Spleen (tissue), 11 donors: ENCODE results near the gene FAHD2A. TPM values are rescaled to one million over a fixed set of nuclear protein-coding genes. Genes with fewer than 3 reads are reported as not detected.
"Not testable (repeated sequence)": the region's sequence is repeated elsewhere in the genome, so short reads cannot be mapped to it uniquely, and the experiment has no call there.

Experiments
- DNase-seq: peaks from one replicate; pipeline ENCODE4 v3.0.0-alpha.2; 2020
- H3K27ac ChIP-seq, 8 donors: fragments of 200-600 bp; sonication (generic) in 7 of 8; 1 replicate in 4 of 8; 2 replicates in 4 of 8; pipeline versions ENCODE4 v1.5.0 to v1.8.0; 2016 to 2021; ENCODE audit warnings: inconsistent platforms in 4 of 8, mild to moderate bottlenecking in 4 of 8, moderate library complexity in 1 of 8
- H3K27me3 ChIP-seq, 7 donors: fragments of 200-600 bp; sonication (generic) in 6 of 7; replicated peaks in 1 of 7; 1 replicate in 4 of 7; 2 replicates in 3 of 7; pipeline versions ENCODE4 v1.5.0 to v1.8.0; 2016 to 2021; ENCODE audit warnings: inconsistent platforms in 3 of 7, mild to moderate bottlenecking in 1 of 7
- H3K36me3 ChIP-seq, 6 donors: fragments of 200-600 bp; sonication (generic) in 5 of 6; 1 replicate in 4 of 6; 2 replicates in 2 of 6; pipeline versions ENCODE4 v1.5.0 to v1.8.0; 2016 to 2021; ENCODE audit warnings: inconsistent platforms in 2 of 6
- H3K4me1 ChIP-seq, 6 donors: fragments of 200-600 bp; sonication (generic) in 5 of 6; 1 replicate in 3 of 6; 2 replicates in 3 of 6; pipeline versions ENCODE4 v1.5.0 to v1.8.0; 2016 to 2021; ENCODE audit warnings: inconsistent platforms in 3 of 6
- H3K4me3 ChIP-seq, 8 donors: fragments of 200-600 bp; sonication (generic) in 7 of 8; 1 replicate in 4 of 8; 2 replicates in 4 of 8; pipeline versions ENCODE4 v1.5.0 to v1.8.0; 2016 to 2021; ENCODE audit warnings: inconsistent platforms in 4 of 8, mild to moderate bottlenecking in 4 of 8, moderate library complexity in 2 of 8
- H3K9me3 ChIP-seq, 8 donors: fragments of 200-600 bp; sonication (generic) in 7 of 8; 1 replicate in 4 of 8; 2 replicates in 4 of 8; pipeline versions ENCODE4 v1.5.0 to v1.8.0; 2016 to 2021; ENCODE audit warnings: inconsistent platforms in 4 of 8
- WGBS, 5 donors: extraction: QIAGEN DNeasy Blood & Tissue Kit in 3 of 5; methylation state at CpG; one replicate each; pipeline versions ENCODE4 v1.1.5 to v1.1.7; 2013 to 2018; 5-methylcytosine and 5-hydroxymethylcytosine counted together
- intact Hi-C: fragments of 100-400 bp; cut with DNase I; formaldehyde crosslinking; loops from one replicate; pipeline ENCODE4 v1.15.0; 2023; ENCODE audit warnings: low total_unique reads
- polyA plus RNA-seq, 3 donors: library from polyadenylated mRNA; stranded (reverse); fragments of 200-250 nt; gene quantifications; one replicate each; pipeline ENCODE4 v1.2.1, GENCODE V29; 2013
- small RNA-seq, 4 donors: library from RNA; depleted of rRNA; stranded (forward); fragments of <200 nt; gene quantifications; one replicate each; pipeline ENCODE3, GENCODE V24; 2016
- total RNA-seq, 7 donors: library from RNA; depleted of rRNA in 3 of 7; stranded (reverse); fragments of >200 nt in 3 of 7; fragmentation: NEBNext Ultra II Directional in 4 of 7; extraction: Animal tissue kit (Norgen Biotek cat#: 25700) in 4 of 7; gene quantifications; one replicate each; pipeline versions ENCODE4 v1.1.0 to v1.2.1, GENCODE V29; 2016 to 2021
- donor health status: healthy with polysubstance abuse.
- donor health status: DM: no; HTN: no; CAD: no; lungs with moderate emphysema.
- donor health status: DM: no; HTN: no; CAD: no.
- donor health status: Bipolar disorder and iron deficiency.
- donor health status: healthy.
- donor health status: DM: no; HTN: no; CAD: no.
- donor health status: DM: yes; HTN: yes; CAD: no.

FAHD2A gene
- total and polyA plus RNA-seq, 10 donors: 10.9 to 23.7 (median 17.5) TPM

DNA sequence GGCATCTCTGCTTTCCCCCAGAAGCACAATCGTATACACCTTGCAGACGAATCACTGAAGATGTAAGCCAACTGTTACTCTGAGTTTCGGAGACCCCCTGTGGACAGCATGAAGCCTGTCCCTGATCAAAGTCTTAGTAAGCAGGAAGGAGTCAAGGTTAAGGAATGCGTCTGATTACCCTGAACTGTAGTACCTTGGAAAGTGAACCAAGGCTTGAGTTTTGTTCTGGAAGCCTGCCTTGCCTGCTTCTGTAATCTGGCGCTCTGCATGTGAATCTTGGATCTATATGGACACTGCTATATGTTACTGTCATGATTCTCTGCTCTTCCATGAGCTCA is 33.3 kb downstream of the FAHD2A start:
- H3K9me3 ChIP-seq, H3K36me3 ChIP-seq, H3K4me3 ChIP-seq, intact Hi-C loops, H3K27me3 ChIP-seq, DNase-seq, H3K27ac ChIP-seq, H3K4me1 ChIP-seq: not testable (repeated sequence)
- WGBS, 5 donors: 72 to 90% (median 82%) methylated on average over 2 to 3 of the region's 5 CpGs

GRCh38 chr2:95442474-95443099 is 40.1 kb downstream of the FAHD2A start:
- H3K36me3 ChIP-seq, H3K9me3 ChIP-seq, H3K27ac ChIP-seq, H3K4me1 ChIP-seq, DNase-seq, intact Hi-C loops, H3K4me3 ChIP-seq, H3K27me3 ChIP-seq: not testable (repeated sequence)
- WGBS, 5 donors: no CpG with 5 or more reads among the region's 2 CpGs

DNA sequence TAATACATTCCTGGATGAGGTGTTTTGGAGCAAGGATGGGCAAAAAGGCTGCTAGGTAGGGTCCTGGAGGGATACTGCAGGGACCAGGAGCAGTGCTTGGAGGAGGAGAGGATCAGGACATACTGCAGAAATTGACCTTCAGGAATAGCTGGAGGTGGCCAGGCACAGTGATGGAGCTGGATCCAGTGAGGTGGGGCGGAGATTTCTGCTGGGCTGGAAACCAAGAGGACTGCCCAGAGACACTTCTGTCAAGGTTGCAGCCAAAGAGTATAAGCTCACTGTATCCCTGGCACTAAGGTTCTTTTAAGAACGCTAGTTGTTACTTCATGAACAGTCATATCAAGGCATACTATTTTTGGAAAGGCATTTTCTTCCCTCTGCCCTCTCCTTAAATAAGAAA is 42.8 kb downstream of the FAHD2A start:
- H3K36me3 ChIP-seq, H3K4me3 ChIP-seq, H3K4me1 ChIP-seq, H3K9me3 ChIP-seq, H3K27ac ChIP-seq, H3K27me3 ChIP-seq, DNase-seq, intact Hi-C loops: not testable (repeated sequence)
- no CpG with 5 or more reads among the region's 2 CpGs for WGBS, 5 donors

GRCh38 chr2:95463292-95463691 is 60.8 kb downstream of the FAHD2A start:
- H3K9me3 ChIP-seq, DNase-seq, intact Hi-C loops, H3K27ac ChIP-seq, H3K4me3 ChIP-seq, H3K27me3 ChIP-seq, H3K4me1 ChIP-seq, H3K36me3 ChIP-seq: not testable (repeated sequence)
- WGBS, 5 donors: no CpG with 5 or more reads among the region's 3 CpGs

Small RNAs within 50 kb of the gene (small RNA-seq; reads per million reads assigned to genes)
- gene AC133104.2: 0 reads per million in 4 donors

Other genes starting within 250 kb of the FAHD2A start
- gene ZNF514, start 242.9 kb upstream of the FAHD2A start, total RNA-seq: 10 to 100 TPM; 14.7 to 23.1 (median 18.0) TPM
- 10 to 100 TPM in 2 of 3 donors, 1 to 10 TPM in 1; 8.3 to 12.6 (median 11.2) TPM for gene ZNF514, start 242.9 kb upstream of the FAHD2A start, polyA plus RNA-seq
- 1 to 10 TPM; 4.0 to 8.3 (median 5.1) TPM for gene ZNF2, start 236.9 kb upstream of the FAHD2A start, total RNA-seq
- 1 to 10 TPM; 1.5 to 1.9 (median 1.5) TPM for gene ZNF2, start 236.9 kb upstream of the FAHD2A start, polyA plus RNA-seq
- gene ZNF892, start 195.2 kb upstream of the FAHD2A start, total RNA-seq: 10 to 100 TPM in 1 of 7 donors, 1 to 10 TPM in 6; 4.6 to 10.8 (median 6.2) TPM
- gene ZNF892, start 195.2 kb upstream of the FAHD2A start, polyA plus RNA-seq: under 1 TPM; 0.13 to 0.77 (median 0.29) TPM
- 1 to 10 TPM in 6 of 7 donors, under 1 TPM in 1; 0.50 to 4.9 (median 2.7) TPM for gene PROM2, start 128.3 kb upstream of the FAHD2A start, total RNA-seq
- gene PROM2, start 128.3 kb upstream of the FAHD2A start, polyA plus RNA-seq: under 1 TPM; 0.21 to 0.74 (median 0.52) TPM
- gene KCNIP3, start 105.4 kb upstream of the FAHD2A start, total RNA-seq: 1 to 10 TPM; 2.6 to 5.2 (median 4.2) TPM
- gene KCNIP3, start 105.4 kb upstream of the FAHD2A start, polyA plus RNA-seq: 1 to 10 TPM in 1 of 3 donors, under 1 TPM in 2; 0.59 to 1.8 (median 0.85) TPM
- not detected for gene TRIM43B, start 82.0 kb downstream of the FAHD2A start, total RNA-seq
- not detected for gene TRIM43B, start 82.0 kb downstream of the FAHD2A start, polyA plus RNA-seq
- gene TRIM43, start 189.3 kb downstream of the FAHD2A start, total RNA-seq: not detected
- gene TRIM43, start 189.3 kb downstream of the FAHD2A start, polyA plus RNA-seq: not detected